ENCODE results near the gene JUND. TPM values are rescaled to one million over a fixed set of nuclear protein-coding genes. Genes with fewer than 3 reads are reported as not detected.

JUND gene
- total RNA-seq (2014; rRNA removed; shearing (Covaris generic)) = 138 and 144 TPM in 2 replicates
- total RNA-seq (2022) = 79.0 and 92.6 TPM in 2 replicates
- percentile 78 among the genes with signal in this experiment for Bru-seq, nascent RNA
- BruChase-seq, experiment 1, labeled RNA remaining after a 6-hour chase = percentile 78 among the genes with signal in this experiment
- BruChase-seq, experiment 2, labeled RNA remaining after a 2-hour chase = percentile 97 among the genes with signal in this experiment
- long read RNA-seq, transcript JUND-201 (1 exons, 1,863 nt) = major isoform, 184 of 185 reads
- long read RNA-seq, partial matches to known transcripts = 0 of 185 reads
- long read RNA-seq, other reads (novel, unspliced or antisense) = 0 of 185 reads

GRCh38 chr19:18281082-18282020 lies at the start of gene JUND:
TSS of gene JUND (minus strand) at chr19:18281622. CDS start at chr19:18281484, 138 bp downstream.
- Histone ChIP-seq H3K4me3 (ENCODE audit: low read depth, low read length, poor library complexity, severe bottlenecking) (peak within 1 kb of the TSS; percentile 80), H3K79me2 (ENCODE audit: insufficient read depth, low read depth, low read length) (peaks cover 20% of the 10 kb centered on the region; the same call in 1 of the 2 replicates), H3K27ac (ENCODE audit: low read depth, low read length, poor library complexity, severe bottlenecking) (peak within 1 kb of the TSS; percentile 89), H2AFZ (ENCODE audit: low read length) (no peak within 1 kb of the TSS), H4K20me1 (ENCODE audit: insufficient read depth, low read length) (peaks cover 10% of the 10 kb centered on the region; the same call in 1 of the 2 replicates), H3K36me3 (ENCODE audit: insufficient read depth, low read length) (peaks cover 16% of the 10 kb centered on the region; the same call in 1 of the 2 replicates), H3K9me2 (ENCODE audit: insufficient read depth, low read length) (no peaks in the 10 kb centered on the region), H3K9me3 (ENCODE audit: low read length) (no peaks in the 10 kb centered on the region), H3K4me1 (ENCODE audit: insufficient read depth, low read length, poor library complexity, severe bottlenecking) (peaks cover 28% of the 10 kb centered on the region), H3K4me2 (ENCODE audit: low read length) (peak within 1 kb of the TSS; percentile 94)
- CTCF ChIA-PET (ENCODE audit: unreplicated experiment) = interaction anchor here (0.5 to 1.8 kb wide), 5 partner anchors 11 to 77 kb away, joined by 3 to 9 read pairs (median 3); partner anchors contain the start of gene LSM4
- intact Hi-C loops (cut with micrococcal nuclease; ENCODE audit: unreplicated experiment) = loop anchor here (1.0 to 2.0 kb wide), 2 partner anchors 11 to 129 kb away; no protein-coding TSS in a partner anchor
- BruUV-seq (replicated peaks) = no TSS peak
- DNase-seq (ENCODE audit: low spot score) = peak; percentile 98
- TF ChIP-seq EZH2phosphoT487 (IDR thresholded peaks at IDR 0.05; ENCODE audit: borderline replicate concordance, low read depth, low read length) (no peak), CTCF (conservative IDR thresholded peaks at IDR 0.05; ENCODE audit: low read length) (peak; percentile 35; the same call in 1 of the 2 replicates)
- POLR2A ChIA-PET = interaction anchor here (0.5 to 3.8 kb wide), 20 partner anchors 11 to 277 kb away, joined by 3 to 44 read pairs (median 6); partner anchors contain the start of genes LSM4 and SSBP4

GRCh38 chr19:18330868-18331267 lies 49.4 kb upstream of the JUND start:
- no peak for DNase-seq (ENCODE audit: low spot score)
- no peaks in the 10 kb centered on the region for H3K9me2 ChIP-seq (ENCODE audit: insufficient read depth, low read length)
- ChIA-PET CTCF (ENCODE audit: unreplicated experiment) (no interaction called here), POLR2A (interaction anchor here (0.6 to 3.3 kb wide), 4 partner anchors 8 to 88 kb away, joined by 3 to 19 read pairs (median 4); partner anchors contain the start of gene SSBP4)
- H3K36me3 ChIP-seq (ENCODE audit: insufficient read depth, low read length) = no peaks in the 10 kb centered on the region
- no peaks in the 10 kb centered on the region for H3K9me3 ChIP-seq (ENCODE audit: low read length)
- peaks cover 8% of the 10 kb centered on the region for H3K4me1 ChIP-seq (ENCODE audit: insufficient read depth, low read length, poor library complexity, severe bottlenecking)
- BruUV-seq (replicated peaks) = no TSS peak
- H2AFZ ChIP-seq (ENCODE audit: low read length) = no peak overlapping the region
- H3K79me2 ChIP-seq (ENCODE audit: insufficient read depth, low read depth, low read length) = no peaks in the 10 kb centered on the region
- intact Hi-C loops (cut with micrococcal nuclease; ENCODE audit: unreplicated experiment) = no loop called here
- H3K4me3 ChIP-seq (ENCODE audit: low read depth, low read length, poor library complexity, severe bottlenecking) = no peak overlapping the region
- H3K4me2 ChIP-seq (ENCODE audit: low read length) = no peak overlapping the region
- TF ChIP-seq EZH2phosphoT487 (IDR thresholded peaks at IDR 0.05; ENCODE audit: borderline replicate concordance, low read depth, low read length) (no peak), CTCF (conservative IDR thresholded peaks at IDR 0.05; ENCODE audit: low read length) (no peak)
- H4K20me1 ChIP-seq (ENCODE audit: insufficient read depth, low read length) = no peaks in the 10 kb centered on the region
- no peak overlapping the region for H3K27ac ChIP-seq (ENCODE audit: low read depth, low read length, poor library complexity, severe bottlenecking)

Data from OCI-LY7 (cell line).